HEK293 (cell line): ENCODE data around the gene CAPNS2.

Experiments
- CTCF ChIA-PET: fragments of 350-600 bp; formaldehyde crosslinking; extraction: SDS; loops from one replicate; lab custom pipeline; 2021; ENCODE audit warnings: antibody characterized with exemption; lab: Yijun Ruan, JAX
- POLR2A ChIA-PET: fragments of 300-600 bp; formaldehyde crosslinking; extraction: SDS; loops from one replicate; lab custom pipeline; 2020; ENCODE audit warnings: antibody characterized with exemption, inconsistent platforms; lab: Yijun Ruan, JAX
- H3K27ac ChIP-seq: fragments of 200-500 bp; sonication (Bioruptor generic); 2 replicates; pipeline ENCODE4 v1.5.1; 2014; ENCODE audit warnings: low read depth, low read length, control low read depth, inconsistent platforms; ENCODE audit errors: extremely low read depth
- H3K36me3 ChIP-seq, 2 experiments: fragments of 200-500 bp in 1 of 2; sonication (Bioruptor generic) in 1 of 2; 1 replicate in 1 of 2; 2 replicates in 1 of 2; pipeline ENCODE4 v1.5.1; 2014 to 2017; ENCODE audit warnings: inconsistent platforms in 2 of 2, low read length in 2 of 2; ENCODE audit not compliant: control insufficient read depth in 2 of 2, insufficient read depth in 1 of 2
- H3K4me1 ChIP-seq: fragments of 200-500 bp; sonication (Bioruptor generic); 2 replicates; pipeline ENCODE4 v1.5.1; 2014; ENCODE audit warnings: mild to moderate bottlenecking, low read length, inconsistent platforms; ENCODE audit not compliant: control insufficient read depth, insufficient read depth
- H3K4me3 ChIP-seq: 2 replicates; pipeline ENCODE4 v1.5.1; 2011; ENCODE audit warnings: low read depth, mild to moderate bottlenecking, control low read depth, low read length, moderate library complexity
- H3K9me3 ChIP-seq: fragments of 200-500 bp; sonication (Bioruptor generic); 2 replicates; pipeline ENCODE4 v1.5.1; 2014; ENCODE audit warnings: low read depth, low read length, inconsistent platforms; ENCODE audit not compliant: control insufficient read depth, insufficient read depth
- CTCF ChIP-seq: fragments of 450-650 bp; formaldehyde crosslinking; IDR thresholded peaks from 2 replicates; pipeline ENCODE4 v1.5.1; 2016; ENCODE audit warnings: missing biosample characterization, missing genetic modification characterization
- EGR2 ChIP-seq: fragments of 450-650 bp; formaldehyde crosslinking; IDR thresholded peaks from 2 replicates; pipeline ENCODE4 v1.5.1; 2016; ENCODE audit warnings: low read depth, missing biosample characterization, missing genetic modification characterization
- GFI1B ChIP-seq: fragments of 450-650 bp; formaldehyde crosslinking; IDR thresholded peaks from 2 replicates; pipeline ENCODE4 v1.5.1; 2016; ENCODE audit warnings: missing biosample characterization, missing genetic modification characterization
- GLIS1 ChIP-seq: fragments of 450-650 bp; formaldehyde crosslinking; IDR thresholded peaks from 2 replicates; pipeline ENCODE4 v1.5.1; 2016; ENCODE audit warnings: missing biosample characterization, missing genetic modification characterization
- ZNF140 ChIP-seq: fragments of 450-650 bp; formaldehyde crosslinking; IDR thresholded peaks from 2 replicates; pipeline ENCODE4 v1.5.1; 2016; ENCODE audit warnings: missing biosample characterization, missing genetic modification characterization
- ZNF148 ChIP-seq: fragments of 450-650 bp; formaldehyde crosslinking; IDR thresholded peaks from 2 replicates; pipeline ENCODE4 v1.5.0; 2017; ENCODE audit warnings: missing biosample characterization, missing genetic modification characterization, borderline replicate concordance
- ZNF354C ChIP-seq: fragments of 450-650 bp; formaldehyde crosslinking; IDR thresholded peaks from 2 replicates; pipeline ENCODE4 v1.5.1; 2016; ENCODE audit warnings: missing biosample characterization, missing genetic modification characterization, low read depth, borderline replicate concordance
- ZNF404 ChIP-seq: fragments of 450-650 bp; formaldehyde crosslinking; IDR thresholded peaks from 2 replicates; pipeline ENCODE4 v1.5.1; 2017; ENCODE audit warnings: missing biosample characterization, missing genetic modification characterization
- ZNF488 ChIP-seq: fragments of 450-650 bp; formaldehyde crosslinking; IDR thresholded peaks from 2 replicates; pipeline ENCODE4 v1.5.1; 2016; ENCODE audit warnings: missing biosample characterization, missing genetic modification characterization
- ZNF514 ChIP-seq: fragments of 450-650 bp; formaldehyde crosslinking; IDR thresholded peaks from 2 replicates; pipeline ENCODE4 v1.5.1; 2016; ENCODE audit warnings: missing biosample characterization, missing genetic modification characterization
- ZNF530 ChIP-seq: fragments of 450-650 bp; formaldehyde crosslinking; IDR thresholded peaks from 2 replicates; pipeline ENCODE4 v1.5.1; 2016; ENCODE audit warnings: low read depth, missing biosample characterization, missing genetic modification characterization
- ZNF596 ChIP-seq: fragments of 450-650 bp; IDR thresholded peaks from 2 replicates; pipeline ENCODE4 v1.5.0; 2018; ENCODE audit warnings: missing biosample characterization, mild to moderate bottlenecking, missing genetic modification characterization, moderate library complexity
- ZNF660 ChIP-seq: fragments of 450-650 bp; IDR thresholded peaks from 2 replicates; pipeline ENCODE4 v1.5.1; 2018; ENCODE audit warnings: missing biosample characterization, mild to moderate bottlenecking, missing genetic modification characterization
- ZNF76 ChIP-seq: fragments of 450-650 bp; formaldehyde crosslinking; IDR thresholded peaks from 2 replicates; pipeline ENCODE4; 2016; ENCODE audit warnings: low read depth, missing biosample characterization, missing genetic modification characterization, borderline replicate concordance
- ZNF785 ChIP-seq: fragments of 450-650 bp; formaldehyde crosslinking; IDR thresholded peaks from 2 replicates; pipeline ENCODE4 v1.5.1; 2016; ENCODE audit warnings: missing biosample characterization, missing genetic modification characterization
- ZSCAN18 ChIP-seq: fragments of 450-650 bp; formaldehyde crosslinking; IDR thresholded peaks from 2 replicates; pipeline ENCODE4 v1.5.1; 2016; ENCODE audit warnings: missing biosample characterization, missing genetic modification characterization
- ZSCAN4 ChIP-seq: fragments of 450-650 bp; formaldehyde crosslinking; IDR thresholded peaks from 2 replicates; pipeline ENCODE4 v1.5.1; 2017; ENCODE audit warnings: missing biosample characterization, missing genetic modification characterization

The CAPNS2 gene

GRCh38 chr16:55559233-55559632, 7.3 kb upstream of the CAPNS2 start (continued):
- no peak for TF ChIP-seq ZNF148 (tag by site-specific recombination)

- H3K4me1 ChIP-seq, result 0 out of 2 replicates have a peak, but pooled peaks cover 2% of the 10 kb centered on the region
- ChIA-PET CTCF (no interaction called here), POLR2A (no interaction called here)
- no peaks in the 10 kb centered on the region; a peak in 1 of 3 replicates for H3K36me3 ChIP-seq
- H3K27ac ChIP-seq, result no peak overlapping the region
- H3K9me3 ChIP-seq, result no peaks in the 10 kb centered on the region
- TF ChIP-seq ZNF514 (no peak), ZNF596 (no peak), CTCF (tag by site-specific recombination) (no peak), ZNF140 (tag by site-specific recombination) (no peak), ZNF660 (no peak), GLIS1 (tag by site-specific recombination) (no peak), ZNF530 (tag by site-specific recombination) (no peak), ZSCAN4 (no peak), EGR2 (tag by site-specific recombination) (no peak), ZNF785 (tag by site-specific recombination) (no peak), ZNF488 (tag by site-specific recombination) (no peak), GFI1B (tag by site-specific recombination) (no peak), ZNF76 (tag by site-specific recombination) (no peak), ZSCAN18 (tag by site-specific recombination) (no peak), ZNF354C (tag by site-specific recombination) (no peak), ZNF404 (tag by site-specific recombination) (no peak)
- H3K4me3 ChIP-seq, result no peak overlapping the region
Measured at GRCh38 chr16:55559933-55560516, 6.5 kb upstream of the CAPNS2 start.
